Right lobe of liver (tissue), 6 donors: ENCODE measurements around the gene RGSL1. TPM values are rescaled to one million over a fixed set of nuclear protein-coding genes. Genes with fewer than 3 reads are reported as not detected.

Experiments used
- ATAC-seq, 4 donors: fragments of 200-7000 bp; cut with Tn5 transposase; one replicate each; pipeline ENCODE4 v1.9.1; 2020; ENCODE audit warnings: mild to moderate bottlenecking in 4 of 4, moderate library complexity in 4 of 4
- DNase-seq, 3 donors: peaks; one replicate each; pipeline ENCODE4 v3.0.0-alpha.2; 2020
- H3K27ac ChIP-seq, 3 donors: fragments of 200-600 bp; one replicate each; pipeline ENCODE4 v1.8.0; 2022
- H3K27me3 ChIP-seq, 2 donors: fragments of 200-600 bp; one replicate each; pipeline ENCODE4 v1.8.0; 2022
- H3K36me3 ChIP-seq, 4 donors: fragments of 200-600 bp; sonication (generic) in 1 of 4; one replicate each; pipeline versions ENCODE4 v1.5.1 to v1.8.0; 2017 to 2022; ENCODE audit warnings: control low read depth in 1 of 4
- H3K4me1 ChIP-seq, 4 donors: fragments of 200-600 bp; sonication (generic) in 1 of 4; one replicate each; pipeline versions ENCODE4 v1.5.1 to v1.8.0; 2017 to 2022; ENCODE audit warnings: control low read depth in 1 of 4
- H3K4me3 ChIP-seq, 3 donors: fragments of 200-600 bp; one replicate each; pipeline ENCODE4 v1.8.0; 2022
- H3K9me3 ChIP-seq, 4 donors: fragments of 200-600 bp; sonication (generic) in 1 of 4; one replicate each; pipeline versions ENCODE4 v1.5.1 to v1.8.0; 2017 to 2022; ENCODE audit warnings: control low read depth in 1 of 4
- CTCF ChIP-seq, 4 donors: fragments of 200-600 bp in 3 of 4; fragments of 450-650 bp in 1 of 4; IDR thresholded peaks; one replicate each; pipeline versions ENCODE4 v1.5.1 to v1.8.0; 2016 to 2022; ENCODE audit warnings: antibody characterized with exemption in 4 of 4, mild to moderate bottlenecking in 2 of 4
- POLR2A ChIP-seq: fragments of 450-650 bp; IDR thresholded peaks from one replicate; pipeline ENCODE4 v1.6.1; 2017; ENCODE audit warnings: antibody characterized with exemption, mild to moderate bottlenecking
- WGBS: methylation state at CpG from one replicate; pipeline ENCODE4 v1.1.6; 2018; ENCODE audit warnings: low coverage, low lambda C conversion rate; ENCODE audit not compliant: insufficient coverage; ENCODE audit errors: missing lambda C conversion rate; 5-methylcytosine and 5-hydroxymethylcytosine counted together
- intact Hi-C, 2 donors: fragments of 100-400 bp; cut with DNase I; formaldehyde crosslinking; loops; one replicate each; pipeline versions ENCODE4 v1.11.2 to v1.14.1; 2022
- long read RNA-seq: library from polyadenylated mRNA; unstranded; transcript quantifications from one replicate; pipeline ENCODE4 v2.0.0, GENCODE V29; 2019
- total RNA-seq, 6 experiments: library from RNA; depleted of rRNA in 2 of 6; stranded (reverse); fragments of >200 nt in 2 of 6; fragmentation: NEBNext Ultra II Directional in 3 of 6; extraction: Animal tissue kit (Norgen Biotek cat#: 25700) in 3 of 6; gene quantifications; one replicate each; pipeline versions ENCODE4 v1.1.0 to v1.2.4, GENCODE V29; 2016 to 2023
- donor health status: DM: no; HTN: yes; CAD: no.
- donor health status: DM: no; HTN: no; CAD: no.
- donor health status: DM: no; HTN: no; CAD: no.
- donor health status: DM: no; HTN: yes; CAD: no.
- donor health status: DM: no; HTN: yes; CAD: no.

Gene RGSL1
- not detected for total RNA-seq
- long read RNA-seq = 0 reads

- DNase-seq = no peak
- intact Hi-C loops = no loop called here
- no peaks in the 10 kb centered on the region for H3K27me3 ChIP-seq
- peaks cover 0 to 4% (median 0%) of the 10 kb centered on the region in 4 donors for H3K4me1 ChIP-seq
- H3K9me3 ChIP-seq = no peaks in the 10 kb centered on the region
- no peak for TF ChIP-seq POLR2A
- TF ChIP-seq CTCF (IDR thresholded peaks at IDR 0.05) = no peak
- H3K36me3 ChIP-seq = no peaks in the 10 kb centered on the region
- no peak within 1 kb of the TSS for H3K4me3 ChIP-seq
- no peak within 1 kb of the TSS for H3K27ac ChIP-seq
- ATAC-seq = no peak
Observed at GRCh38 chr1:182450087-182450486, at the start of gene RGSL1. Gene RGSL1 (plus strand): TSS chr1:182450146. CDS start chr1:182450166, 20 bp downstream.

- no peak for DNase-seq
- 92% methylated on average over 4 of the region's 4 CpGs for WGBS
- no peak within 1 kb of the TSS for H3K4me3 ChIP-seq
- intact Hi-C loops = loop anchor here in 1 of 2 donors (10.0 kb wide), 1 partner anchor 316 kb away; no protein-coding TSS in a partner anchor
- no peak within 1 kb of the TSS for H3K27ac ChIP-seq
- no peaks in the 10 kb centered on the region for H3K36me3 ChIP-seq
- H3K4me1 ChIP-seq = peaks cover 0 to 3% (median 0%) of the 10 kb centered on the region in 4 donors
- H3K9me3 ChIP-seq = no peaks in the 10 kb centered on the region
- no peaks in the 10 kb centered on the region for H3K27me3 ChIP-seq
- no peak for ATAC-seq
- TF ChIP-seq POLR2A = no peak
- no peak for TF ChIP-seq CTCF (IDR thresholded peaks at IDR 0.05)
Observed at GRCh38 chr1:182400567-182400966, 49.4 kb upstream of the RGSL1 start, which contains the start of gene TEDDM1. Gene TEDDM1 (minus strand): TSS chr1:182400667. CDS start chr1:182400485, 182 bp downstream.

- H3K4me3 ChIP-seq = no peak overlapping the region
- no peak for DNase-seq
- ATAC-seq = no peak
- H3K36me3 ChIP-seq = no peaks in the 10 kb centered on the region
- intact Hi-C loops = loop anchor here in 1 of 2 donors (10.0 kb wide), 1 partner anchor 320 kb away; no protein-coding TSS in a partner anchor
- no peak overlapping the region for H3K27ac ChIP-seq
- no peaks in the 10 kb centered on the region for H3K27me3 ChIP-seq
- no peaks in the 10 kb centered on the region for H3K9me3 ChIP-seq
- no peak for TF ChIP-seq CTCF (IDR thresholded peaks at IDR 0.05)
- no peak for TF ChIP-seq POLR2A
- H3K4me1 ChIP-seq = peaks cover 0 to 4% (median 0%) of the 10 kb centered on the region in 4 donors
- WGBS = no CpG with 5 or more reads among the region's 1 CpG
Observed at GRCh38 chr1:182404781-182405180, 45.2 kb upstream of the RGSL1 start.

GRCh38 chr1:182405578-182405977 is 44.4 kb upstream of the RGSL1 start:
- Histone ChIP-seq H3K36me3 (no peaks in the 10 kb centered on the region), H3K4me3 (no peak overlapping the region), H3K27me3 (no peaks in the 10 kb centered on the region), H3K4me1 (peaks cover 0 to 4% (median 0%) of the 10 kb centered on the region in 4 donors), H3K27ac (no peak overlapping the region), H3K9me3 (no peaks in the 10 kb centered on the region)
- TF ChIP-seq POLR2A (no peak), CTCF (IDR thresholded peaks at IDR 0.05) (no peak)
- DNase-seq (no peak), ATAC-seq (no peak)
- 88% methylated on average over 1 of the region's 1 CpG for WGBS
- intact Hi-C loops = loop anchor here in 1 of 2 donors (10.0 kb wide), 1 partner anchor 321 kb away; no protein-coding TSS in a partner anchor
